Lower leg skin (tissue), 3 donors: Measurements from ENCODE around the gene PXK.

Experiments used
- POLR2A ChIP-seq, 2 donors: fragments of 450-650 bp; IDR thresholded peaks; one replicate each; pipeline ENCODE4 v1.6.1; 2016 to 2017; ENCODE audit warnings: antibody characterized with exemption in 2 of 2, mild to moderate bottlenecking in 1 of 2, moderate library complexity in 1 of 2
- TF ChIP-seq, protein P1 (sequence below), 3 donors: fragments of 450-650 bp; IDR thresholded peaks; one replicate each; pipeline ENCODE4 v1.5.1; 2016; ENCODE audit warnings: antibody characterized with exemption in 3 of 3, mild to moderate bottlenecking in 3 of 3, moderate library complexity in 2 of 3

GRCh38 chr3:58285334-58285733 lies 47.4 kb upstream of the PXK start:
- TF ChIP-seq, protein P1, sequence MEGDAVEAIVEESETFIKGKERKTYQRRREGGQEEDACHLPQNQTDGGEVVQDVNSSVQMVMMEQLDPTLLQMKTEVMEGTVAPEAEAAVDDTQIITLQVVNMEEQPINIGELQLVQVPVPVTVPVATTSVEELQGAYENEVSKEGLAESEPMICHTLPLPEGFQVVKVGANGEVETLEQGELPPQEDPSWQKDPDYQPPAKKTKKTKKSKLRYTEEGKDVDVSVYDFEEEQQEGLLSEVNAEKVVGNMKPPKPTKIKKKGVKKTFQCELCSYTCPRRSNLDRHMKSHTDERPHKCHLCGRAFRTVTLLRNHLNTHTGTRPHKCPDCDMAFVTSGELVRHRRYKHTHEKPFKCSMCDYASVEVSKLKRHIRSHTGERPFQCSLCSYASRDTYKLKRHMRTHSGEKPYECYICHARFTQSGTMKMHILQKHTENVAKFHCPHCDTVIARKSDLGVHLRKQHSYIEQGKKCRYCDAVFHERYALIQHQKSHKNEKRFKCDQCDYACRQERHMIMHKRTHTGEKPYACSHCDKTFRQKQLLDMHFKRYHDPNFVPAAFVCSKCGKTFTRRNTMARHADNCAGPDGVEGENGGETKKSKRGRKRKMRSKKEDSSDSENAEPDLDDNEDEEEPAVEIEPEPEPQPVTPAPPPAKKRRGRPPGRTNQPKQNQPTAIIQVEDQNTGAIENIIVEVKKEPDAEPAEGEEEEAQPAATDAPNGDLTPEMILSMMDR (IDR thresholded peaks at IDR 0.05) = no peak
- no peak for TF ChIP-seq POLR2A (IDR thresholded peaks at IDR 0.05)
